Stimulated activated CD8-positive, alpha-beta memory T cell treated with anti-CD3 and anti-CD28 coated beads, Interleukin-4, amount 100 ng/mL, for 4 hours (primary cell): Measurements from ENCODE around the gene OBI1.
"Not testable (repeated sequence)": the region's sequence is repeated elsewhere in the genome, so short reads cannot be mapped to it uniquely, and the experiment has no call there.

Experiments
- DNase-seq, 2 donors: peaks; one replicate each; pipeline ENCODE4 v3.0.0-alpha.2; 2020; ENCODE audit warnings: low read depth in 2 of 2, low spot score in 1 of 2

OBI1 gene

GRCh38 chr13:78649997-78650716, 8.8 kb downstream of the OBI1 start:
- no peak for DNase-seq

GRCh38 chr13:78647109-78647678, 11.8 kb downstream of the OBI1 start:
- not testable (repeated sequence) for DNase-seq

GRCh38 chr13:78638216-78638615, 20.7 kb downstream of the OBI1 start:
- no peak for DNase-seq

- no peak for DNase-seq
Measured at GRCh38 chr13:78636495-78636894, 22.5 kb downstream of the OBI1 start.

GRCh38 chr13:78632996-78633395, 26.0 kb downstream of the OBI1 start:
- DNase-seq, result no peak

GRCh38 chr13:78631077-78631476, 27.9 kb downstream of the OBI1 start:
- DNase-seq, result no peak

GRCh38 chr13:78630511-78630910, 28.4 kb downstream of the OBI1 start:
- DNase-seq, result no peak

- DNase-seq, result no peak
Measured at GRCh38 chr13:78625384-78625783, 33.6 kb downstream of the OBI1 start.

- DNase-seq, result no peak
Measured at GRCh38 chr13:78623132-78623531, 35.8 kb downstream of the OBI1 start.

- no peak for DNase-seq
Measured at GRCh38 chr13:78620936-78621470, 38.0 kb downstream of the OBI1 start.

- no peak for DNase-seq
Measured at GRCh38 chr13:78618411-78618810, 40.5 kb downstream of the OBI1 start.

- DNase-seq, result no peak
Measured at GRCh38 chr13:78611040-78611439, 47.9 kb downstream of the OBI1 start.

GRCh38 chr13:78610381-78610883, 48.5 kb downstream of the OBI1 start:
- no peak for DNase-seq

- DNase-seq, result no peak
Measured at GRCh38 chr13:78609464-78610205, 49.3 kb downstream of the OBI1 start.

GRCh38 chr13:78608688-78609463, 50.1 kb downstream of the OBI1 start:
- DNase-seq, result no peak

GRCh38 chr13:78608252-78608687, 50.7 kb downstream of the OBI1 start:
- DNase-seq, result no peak

- DNase-seq, result no peak
Measured at GRCh38 chr13:78607409-78608251, 51.3 kb downstream of the OBI1 start.

- no peak for DNase-seq
Measured at GRCh38 chr13:78606471-78607408, 52.2 kb downstream of the OBI1 start.
